Endothelial cell of umbilical vein (primary cell): ENCODE data around the gene CFAP61.

Experiments used
- FOS ChIP-seq: IDR thresholded peaks from 2 replicates; pipeline ENCODE4 v1.6.1; 2011; ENCODE audit warnings: mild to moderate bottlenecking, low read length, moderate library complexity, borderline replicate concordance; ENCODE audit not compliant: insufficient read depth
- POLR2A ChIP-seq: IDR thresholded peaks from 2 replicates; pipeline ENCODE4 v1.6.1; 2012; ENCODE audit warnings: low read depth, mild to moderate bottlenecking, control low read depth, low read length
- POLR2AphosphoS5 ChIP-seq: IDR thresholded peaks from 2 replicates; pipeline ENCODE4 v1.6.1; 2012; ENCODE audit warnings: low read depth, mild to moderate bottlenecking, control low read depth, low read length, moderate library complexity; ENCODE audit not compliant: insufficient read depth
- TF ChIP-seq, protein P1 (sequence below), 2 donors: IDR thresholded peaks; 1 replicate in 1 of 2; 2 replicates in 1 of 2; pipeline ENCODE4 v1.5.1; 2011; ENCODE audit warnings: low read length in 2 of 2, mild to moderate bottlenecking in 2 of 2, moderate library complexity in 2 of 2, control low read depth in 1 of 2, inconsistent platforms in 1 of 2, low read depth in 1 of 2; ENCODE audit not compliant: insufficient read depth in 1 of 2; ENCODE audit errors: extremely low read depth in 1 of 2

DNA sequence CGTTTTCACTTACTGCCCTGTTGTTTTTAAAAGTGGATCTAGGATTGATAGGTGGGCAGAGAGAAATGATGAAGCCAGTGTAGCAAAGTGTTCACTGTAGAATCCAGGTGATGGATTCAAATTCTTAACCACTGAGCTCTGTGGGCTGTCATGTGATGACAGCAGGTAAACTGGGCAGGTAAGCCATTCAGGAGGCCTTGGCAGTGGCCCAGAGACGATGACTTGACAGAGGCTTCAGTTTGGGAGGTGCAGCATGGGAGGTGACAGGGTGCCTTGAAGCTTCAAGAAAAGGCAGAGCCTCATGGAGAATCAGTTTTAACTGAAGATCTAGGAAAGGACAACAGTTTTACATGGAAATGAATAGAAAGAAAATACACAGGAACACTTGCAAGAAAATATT lies 33.2 kb upstream of the CFAP61 start:
- TF ChIP-seq, protein P1, sequence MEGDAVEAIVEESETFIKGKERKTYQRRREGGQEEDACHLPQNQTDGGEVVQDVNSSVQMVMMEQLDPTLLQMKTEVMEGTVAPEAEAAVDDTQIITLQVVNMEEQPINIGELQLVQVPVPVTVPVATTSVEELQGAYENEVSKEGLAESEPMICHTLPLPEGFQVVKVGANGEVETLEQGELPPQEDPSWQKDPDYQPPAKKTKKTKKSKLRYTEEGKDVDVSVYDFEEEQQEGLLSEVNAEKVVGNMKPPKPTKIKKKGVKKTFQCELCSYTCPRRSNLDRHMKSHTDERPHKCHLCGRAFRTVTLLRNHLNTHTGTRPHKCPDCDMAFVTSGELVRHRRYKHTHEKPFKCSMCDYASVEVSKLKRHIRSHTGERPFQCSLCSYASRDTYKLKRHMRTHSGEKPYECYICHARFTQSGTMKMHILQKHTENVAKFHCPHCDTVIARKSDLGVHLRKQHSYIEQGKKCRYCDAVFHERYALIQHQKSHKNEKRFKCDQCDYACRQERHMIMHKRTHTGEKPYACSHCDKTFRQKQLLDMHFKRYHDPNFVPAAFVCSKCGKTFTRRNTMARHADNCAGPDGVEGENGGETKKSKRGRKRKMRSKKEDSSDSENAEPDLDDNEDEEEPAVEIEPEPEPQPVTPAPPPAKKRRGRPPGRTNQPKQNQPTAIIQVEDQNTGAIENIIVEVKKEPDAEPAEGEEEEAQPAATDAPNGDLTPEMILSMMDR (IDR thresholded peaks at IDR 0.05; ENCODE audit: extremely low read depth in 1 of 2, insufficient read depth in 1 of 2, low read depth in 1 of 2, low read length in 2 of 2): no peak
- TF ChIP-seq POLR2AphosphoS5 (no peak), FOS (no peak), POLR2A (no peak)
